Ishikawa (cell line): ENCODE measurements around the gene ERN1.

Source experiments
- CEBPB ChIP-seq: IDR thresholded peaks from 2 replicates; pipeline ENCODE4 v1.6.1; 2012
- EGR1 ChIP-seq: IDR thresholded peaks from 2 replicates; pipeline ENCODE4 v1.6.1; 2012
- EP300 ChIP-seq: IDR thresholded peaks from 2 replicates; pipeline ENCODE4 v1.6.1; 2012; ENCODE audit warnings: borderline replicate concordance
- TAF1 ChIP-seq: IDR thresholded peaks from 2 replicates; pipeline ENCODE4 v1.6.1; 2012; ENCODE audit warnings: low read depth, mild to moderate bottlenecking
- TF ChIP-seq, protein P1 (sequence below): IDR thresholded peaks from 2 replicates; pipeline ENCODE4 v1.6.1; 2012
- TF ChIP-seq, protein P2 (sequence below): IDR thresholded peaks from 2 replicates; pipeline ENCODE4 v1.6.1; 2012; ENCODE audit warnings: low read depth, mild to moderate bottlenecking

DNA sequence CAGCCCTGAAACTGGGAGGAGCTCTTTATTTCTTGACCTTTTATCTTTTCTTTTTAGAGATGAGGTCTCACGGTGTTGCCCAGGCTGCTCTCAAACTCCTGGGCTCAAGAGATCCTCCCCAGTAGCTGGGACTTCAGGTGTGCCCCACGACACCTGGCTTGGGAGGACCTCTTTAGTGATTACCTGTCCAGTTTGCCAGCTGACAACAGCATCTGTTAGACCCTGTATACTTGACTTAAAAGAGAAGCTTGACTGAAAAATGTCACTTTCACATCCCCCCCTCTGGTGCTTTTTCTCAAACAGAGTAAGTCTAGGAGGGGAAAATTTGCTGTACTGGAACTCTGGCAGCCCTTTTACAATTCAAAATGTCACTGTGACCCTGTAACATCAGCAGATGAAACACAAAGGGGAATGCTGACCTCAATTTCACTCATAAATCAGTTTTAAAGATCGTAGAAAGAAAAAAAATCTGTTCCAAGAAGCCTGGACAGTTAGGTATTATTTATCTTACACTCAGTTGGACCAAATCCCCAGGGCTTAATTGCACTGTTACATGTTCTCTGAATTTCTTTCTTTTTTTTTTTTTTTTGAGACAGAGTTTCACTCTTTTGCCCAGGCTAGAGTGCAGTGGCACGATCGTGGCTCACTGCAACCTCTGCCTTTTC lies 1.8 kb upstream of the ERN1 start:
- TF ChIP-seq, protein P1, sequence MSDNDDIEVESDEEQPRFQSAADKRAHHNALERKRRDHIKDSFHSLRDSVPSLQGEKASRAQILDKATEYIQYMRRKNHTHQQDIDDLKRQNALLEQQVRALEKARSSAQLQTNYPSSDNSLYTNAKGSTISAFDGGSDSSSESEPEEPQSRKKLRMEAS, result no peak
- TF ChIP-seq, protein P2, sequence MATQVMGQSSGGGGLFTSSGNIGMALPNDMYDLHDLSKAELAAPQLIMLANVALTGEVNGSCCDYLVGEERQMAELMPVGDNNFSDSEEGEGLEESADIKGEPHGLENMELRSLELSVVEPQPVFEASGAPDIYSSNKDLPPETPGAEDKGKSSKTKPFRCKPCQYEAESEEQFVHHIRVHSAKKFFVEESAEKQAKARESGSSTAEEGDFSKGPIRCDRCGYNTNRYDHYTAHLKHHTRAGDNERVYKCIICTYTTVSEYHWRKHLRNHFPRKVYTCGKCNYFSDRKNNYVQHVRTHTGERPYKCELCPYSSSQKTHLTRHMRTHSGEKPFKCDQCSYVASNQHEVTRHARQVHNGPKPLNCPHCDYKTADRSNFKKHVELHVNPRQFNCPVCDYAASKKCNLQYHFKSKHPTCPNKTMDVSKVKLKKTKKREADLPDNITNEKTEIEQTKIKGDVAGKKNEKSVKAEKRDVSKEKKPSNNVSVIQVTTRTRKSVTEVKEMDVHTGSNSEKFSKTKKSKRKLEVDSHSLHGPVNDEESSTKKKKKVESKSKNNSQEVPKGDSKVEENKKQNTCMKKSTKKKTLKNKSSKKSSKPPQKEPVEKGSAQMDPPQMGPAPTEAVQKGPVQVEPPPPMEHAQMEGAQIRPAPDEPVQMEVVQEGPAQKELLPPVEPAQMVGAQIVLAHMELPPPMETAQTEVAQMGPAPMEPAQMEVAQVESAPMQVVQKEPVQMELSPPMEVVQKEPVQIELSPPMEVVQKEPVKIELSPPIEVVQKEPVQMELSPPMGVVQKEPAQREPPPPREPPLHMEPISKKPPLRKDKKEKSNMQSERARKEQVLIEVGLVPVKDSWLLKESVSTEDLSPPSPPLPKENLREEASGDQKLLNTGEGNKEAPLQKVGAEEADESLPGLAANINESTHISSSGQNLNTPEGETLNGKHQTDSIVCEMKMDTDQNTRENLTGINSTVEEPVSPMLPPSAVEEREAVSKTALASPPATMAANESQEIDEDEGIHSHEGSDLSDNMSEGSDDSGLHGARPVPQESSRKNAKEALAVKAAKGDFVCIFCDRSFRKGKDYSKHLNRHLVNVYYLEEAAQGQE, result no peak
- no peak for TF ChIP-seq EP300
- no peak for TF ChIP-seq CEBPB
- TF ChIP-seq EGR1, result no peak
- no peak for TF ChIP-seq TAF1
